ENCODE measurements around the gene NDUFA13. TPM values are rescaled to one million over a fixed set of nuclear protein-coding genes. Genes with fewer than 3 reads are reported as not detected.

Gene NDUFA13
- total and polyA plus RNA-seq, 7 donors: 274 to 648 (median 534) TPM

DNA sequence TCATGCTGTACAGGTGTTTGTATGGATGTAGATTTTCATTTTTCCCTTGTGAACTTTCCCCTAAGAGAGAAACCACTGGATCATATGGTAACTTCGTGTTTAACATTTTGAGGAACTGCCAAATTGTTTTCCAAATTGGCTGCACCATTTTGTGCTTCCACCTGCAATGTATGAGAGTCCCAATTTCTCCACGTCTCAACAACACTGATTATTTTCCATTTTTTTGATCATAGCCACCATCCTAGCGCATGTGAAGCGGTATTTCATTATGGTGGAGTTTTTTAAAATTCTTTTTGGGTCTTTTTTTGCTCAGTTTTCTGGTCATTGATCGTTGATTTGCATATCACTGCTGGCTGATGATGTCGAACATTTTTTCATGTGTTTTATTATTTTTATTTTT, 5.0 kb downstream of the NDUFA13 start:
- H3K27ac ChIP-seq: no peak overlapping the region
- DNase-seq (no peak), ATAC-seq (no peak)
- H3K4me1 ChIP-seq: peaks cover 24% of the 10 kb centered on the region
- 72 to 79% (median 73%) methylated on average over 6 of the region's 6 CpGs for WGBS, 3 donors
- H3K4me3 ChIP-seq: no peak overlapping the region
- TF ChIP-seq, protein P1, sequence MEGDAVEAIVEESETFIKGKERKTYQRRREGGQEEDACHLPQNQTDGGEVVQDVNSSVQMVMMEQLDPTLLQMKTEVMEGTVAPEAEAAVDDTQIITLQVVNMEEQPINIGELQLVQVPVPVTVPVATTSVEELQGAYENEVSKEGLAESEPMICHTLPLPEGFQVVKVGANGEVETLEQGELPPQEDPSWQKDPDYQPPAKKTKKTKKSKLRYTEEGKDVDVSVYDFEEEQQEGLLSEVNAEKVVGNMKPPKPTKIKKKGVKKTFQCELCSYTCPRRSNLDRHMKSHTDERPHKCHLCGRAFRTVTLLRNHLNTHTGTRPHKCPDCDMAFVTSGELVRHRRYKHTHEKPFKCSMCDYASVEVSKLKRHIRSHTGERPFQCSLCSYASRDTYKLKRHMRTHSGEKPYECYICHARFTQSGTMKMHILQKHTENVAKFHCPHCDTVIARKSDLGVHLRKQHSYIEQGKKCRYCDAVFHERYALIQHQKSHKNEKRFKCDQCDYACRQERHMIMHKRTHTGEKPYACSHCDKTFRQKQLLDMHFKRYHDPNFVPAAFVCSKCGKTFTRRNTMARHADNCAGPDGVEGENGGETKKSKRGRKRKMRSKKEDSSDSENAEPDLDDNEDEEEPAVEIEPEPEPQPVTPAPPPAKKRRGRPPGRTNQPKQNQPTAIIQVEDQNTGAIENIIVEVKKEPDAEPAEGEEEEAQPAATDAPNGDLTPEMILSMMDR (IDR thresholded peaks at IDR 0.05): no peak
- H3K36me3 ChIP-seq (ENCODE audit: insufficient read depth in 1 of 2, low read depth in 1 of 2): peaks cover 0 to 38% of the 10 kb centered on the region in 2 donors
- H3K27me3 ChIP-seq (ENCODE audit: insufficient read depth in 3 of 3, low read length in 2 of 3): no peaks in the 10 kb centered on the region
- intact Hi-C loops (cut with DNase I): no loop called here
- H3K9me3 ChIP-seq: no peaks in the 10 kb centered on the region

DNA sequence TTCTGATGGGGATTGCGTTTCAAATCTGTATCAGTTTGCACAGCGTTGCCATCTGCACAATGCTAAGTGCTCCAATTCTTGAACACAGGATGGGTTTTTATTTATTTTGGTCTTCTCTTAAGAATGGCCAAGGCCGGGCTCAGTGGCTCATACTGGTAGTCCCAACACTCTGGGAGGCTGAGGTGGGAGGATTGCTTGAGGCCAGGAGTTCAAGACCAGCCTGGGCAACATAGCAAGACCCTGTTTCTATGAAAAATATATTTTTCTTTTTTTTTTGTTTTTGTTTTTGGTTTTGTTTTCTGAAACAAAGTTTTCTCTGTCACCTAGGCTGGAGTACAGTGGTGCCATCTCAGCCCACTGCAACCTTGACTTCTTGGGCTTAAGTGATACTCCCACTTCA, 7.2 kb downstream of the NDUFA13 start:
- no peaks in the 10 kb centered on the region for H3K27me3 ChIP-seq (ENCODE audit: insufficient read depth in 3 of 3, low read length in 2 of 3)
- TF ChIP-seq, protein P1 (IDR thresholded peaks at IDR 0.05): no peak
- H3K36me3 ChIP-seq (ENCODE audit: insufficient read depth in 1 of 2, low read depth in 1 of 2): peaks cover 0 to 59% of the 10 kb centered on the region in 2 donors
- H3K4me1 ChIP-seq: peaks cover 10% of the 10 kb centered on the region
- intact Hi-C loops (cut with DNase I): no loop called here
- ATAC-seq: no peak
- H3K9me3 ChIP-seq: no peaks in the 10 kb centered on the region
- 69 to 77% (median 73%) methylated on average over 3 of the region's 3 CpGs for WGBS, 3 donors
- no peak for DNase-seq
- H3K27ac ChIP-seq: no peak overlapping the region
- no peak overlapping the region for H3K4me3 ChIP-seq

DNA sequence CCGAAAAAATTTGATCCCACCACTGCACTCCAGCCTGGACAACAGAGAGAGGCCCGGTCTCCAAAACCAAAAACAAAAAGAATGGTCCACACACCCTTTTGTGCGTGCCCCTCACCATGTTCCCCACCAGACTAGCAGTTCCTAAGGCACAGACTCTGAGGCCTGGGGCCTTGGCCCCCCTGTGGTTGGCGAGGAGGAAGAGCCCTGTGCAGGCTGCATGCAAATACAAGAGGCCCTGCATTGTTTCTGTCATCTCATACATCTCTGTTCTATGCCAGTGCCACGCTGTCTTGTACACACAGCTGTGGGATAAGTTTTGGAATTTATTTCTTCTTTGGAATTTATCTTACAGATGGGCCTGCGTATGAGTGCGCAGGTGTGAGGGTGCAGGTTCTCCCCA, 8.0 kb downstream of the NDUFA13 start:
- TF ChIP-seq, protein P1 (IDR thresholded peaks at IDR 0.05): no peak
- peaks cover 0 to 64% of the 10 kb centered on the region in 2 donors for H3K36me3 ChIP-seq (ENCODE audit: insufficient read depth in 1 of 2, low read depth in 1 of 2)
- intact Hi-C loops (cut with DNase I): no loop called here
- H3K4me1 ChIP-seq: peaks cover 8% of the 10 kb centered on the region
- ATAC-seq (no peak), DNase-seq (no peak)
- H3K4me3 ChIP-seq: no peak overlapping the region
- no peaks in the 10 kb centered on the region for H3K27me3 ChIP-seq (ENCODE audit: insufficient read depth in 3 of 3, low read length in 2 of 3)
- no peak overlapping the region for H3K27ac ChIP-seq
- no peaks in the 10 kb centered on the region for H3K9me3 ChIP-seq
- WGBS, 3 donors: 84 to 95% (median 89%) methylated on average over 7 of the region's 7 CpGs

DNA sequence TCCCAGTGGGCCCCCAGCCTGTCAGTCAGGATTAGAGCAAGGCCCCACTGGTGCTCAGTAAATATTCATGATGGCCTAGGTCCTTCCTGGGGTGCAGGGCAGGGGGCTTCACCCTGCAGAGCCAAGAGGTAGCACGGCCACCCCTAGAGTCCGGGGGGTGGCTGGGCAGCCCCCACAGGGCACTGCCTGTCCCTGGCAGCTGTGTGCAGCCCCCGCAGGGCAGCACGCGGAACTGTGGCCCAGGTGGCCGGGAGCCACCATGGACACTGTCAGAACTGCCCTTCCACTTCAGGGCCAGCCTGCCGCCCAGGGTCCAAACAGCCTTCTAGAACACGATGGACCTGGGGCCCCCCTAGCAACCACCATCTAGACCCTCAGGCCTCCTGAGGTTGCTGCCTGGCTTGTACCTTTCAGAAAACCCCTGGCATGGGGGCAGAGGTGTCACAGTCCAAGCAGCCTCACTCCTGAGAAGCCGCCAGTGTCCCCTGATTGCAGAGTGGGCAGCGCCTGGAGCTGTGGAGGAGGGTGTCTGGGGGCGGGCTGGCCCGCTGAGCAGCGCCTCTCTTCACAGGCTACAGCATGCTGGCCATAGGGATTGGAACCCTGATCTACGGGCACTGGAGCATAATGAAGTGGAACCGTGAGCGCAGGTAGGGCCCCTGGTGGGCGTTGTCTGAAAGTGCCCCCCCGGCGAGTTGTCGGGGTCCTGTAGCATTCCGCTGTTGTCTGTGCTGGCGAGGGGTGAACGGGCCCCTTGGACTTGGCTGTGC, 9.8 kb downstream of the NDUFA13 start:
- H3K27me3 ChIP-seq (ENCODE audit: insufficient read depth in 3 of 3, low read length in 2 of 3): no peaks in the 10 kb centered on the region
- intact Hi-C loops (cut with DNase I): no loop called here
- 87 to 91% (median 89%) methylated on average over 19 to 23 of the region's 23 CpGs for WGBS, 3 donors
- DNase-seq (no peak), ATAC-seq (no peak)
- H3K4me3 ChIP-seq: no peak overlapping the region
- H3K27ac ChIP-seq: no peak overlapping the region
- TF ChIP-seq, protein P1 (IDR thresholded peaks at IDR 0.05): no peak
- H3K9me3 ChIP-seq: no peaks in the 10 kb centered on the region
- H3K36me3 ChIP-seq (ENCODE audit: insufficient read depth in 1 of 2, low read depth in 1 of 2): peaks cover 0 to 53% of the 10 kb centered on the region in 2 donors
- peaks cover 3% of the 10 kb centered on the region for H3K4me1 ChIP-seq
